H9 (cell line): ENCODE data around the gene TMEM151B. TPM values are rescaled to one million over a fixed set of nuclear protein-coding genes. Genes with fewer than 3 reads are reported as not detected.

Experiments used
- DNase-seq: peaks from one replicate; pipeline ENCODE4 v3.0.0-alpha.2; 2017
- H2AFZ ChIP-seq: one replicate; pipeline ENCODE4 v1.6.1; 2013; ENCODE audit warnings: mild to moderate bottlenecking, low read length, control low read depth, moderate library complexity
- H2AK5ac ChIP-seq: 2 replicates; pipeline ENCODE4 v1.6.1; 2013; ENCODE audit warnings: low read length, control low read depth, mixed read lengths; ENCODE audit not compliant: insufficient read length
- H2BK120ac ChIP-seq: one replicate; pipeline ENCODE4 v1.6.1; 2013; ENCODE audit warnings: low read depth, mild to moderate bottlenecking, low read length, control low read depth, inconsistent platforms; ENCODE audit not compliant: poor library complexity, severe bottlenecking
- H2BK12ac ChIP-seq: 2 replicates; pipeline ENCODE4 v1.6.1; 2013; ENCODE audit warnings: low read length, control low read depth, mixed read lengths, low read depth; ENCODE audit not compliant: insufficient read length
- H2BK15ac ChIP-seq: 2 replicates; pipeline ENCODE4 v1.6.1; 2013; ENCODE audit warnings: low read depth, low read length, control low read depth
- H2BK20ac ChIP-seq: one replicate; pipeline ENCODE4 v1.6.1; 2013; ENCODE audit warnings: low read depth, mild to moderate bottlenecking, low read length, control low read depth, inconsistent platforms; ENCODE audit not compliant: poor library complexity, severe bottlenecking
- H2BK5ac ChIP-seq: 2 replicates; pipeline ENCODE4 v1.6.1; 2013; ENCODE audit warnings: low read length, control low read depth, mixed read lengths; ENCODE audit not compliant: insufficient read length
- H3K14ac ChIP-seq: 2 replicates; pipeline ENCODE4 v1.6.1; 2013; ENCODE audit warnings: low read length, control low read depth; ENCODE audit not compliant: insufficient read depth
- H3K18ac ChIP-seq: 2 replicates; pipeline ENCODE4 v1.6.1; 2013; ENCODE audit warnings: low read depth, mild to moderate bottlenecking, mixed read lengths, low read length, control low read depth; ENCODE audit not compliant: insufficient read length
- H3K23ac ChIP-seq: 2 replicates; pipeline ENCODE4 v1.6.1; 2013; ENCODE audit warnings: low read length, control low read depth, mixed read lengths, low read depth; ENCODE audit not compliant: insufficient read length
- H3K23me2 ChIP-seq: 2 replicates; pipeline ENCODE4 v1.6.1; 2013; ENCODE audit warnings: low read depth, mild to moderate bottlenecking, mixed read lengths, low read length, control low read depth; ENCODE audit not compliant: insufficient read length, poor library complexity, severe bottlenecking
- H3K27ac ChIP-seq: 2 replicates; pipeline ENCODE4 v1.5.1; 2013; ENCODE audit warnings: low read length, control low read depth, mixed read lengths, low read depth; ENCODE audit not compliant: insufficient read length
- H3K27me3 ChIP-seq: 2 replicates; pipeline ENCODE4 v1.6.1; 2013; ENCODE audit warnings: low read length, control low read depth, inconsistent platforms; ENCODE audit not compliant: insufficient read depth
- H3K4ac ChIP-seq: 2 replicates; pipeline ENCODE4 v1.6.1; 2013; ENCODE audit warnings: low read depth, mild to moderate bottlenecking, control low read depth, inconsistent platforms, low read length, moderate library complexity
- H3K4me1 ChIP-seq: 2 replicates; pipeline ENCODE4 v1.6.1; 2013; ENCODE audit warnings: low read length, control low read depth, inconsistent platforms; ENCODE audit not compliant: insufficient read depth
- H3K4me2 ChIP-seq: 2 replicates; pipeline ENCODE4 v1.6.1; 2013; ENCODE audit warnings: low read length, control low read depth, mixed read lengths; ENCODE audit not compliant: insufficient read length, insufficient read depth
- H3K56ac ChIP-seq: 2 replicates; pipeline ENCODE4 v1.6.1; 2013; ENCODE audit warnings: low read depth, mild to moderate bottlenecking, mixed read lengths, low read length, control low read depth; ENCODE audit not compliant: insufficient read length
- H3K79me1 ChIP-seq: 2 replicates; pipeline ENCODE4 v1.6.1; 2013; ENCODE audit warnings: low read depth, mild to moderate bottlenecking, moderate library complexity, low read length, control low read depth, inconsistent platforms; ENCODE audit not compliant: insufficient read depth, poor library complexity, severe bottlenecking
- H3K79me2 ChIP-seq: 2 replicates; pipeline ENCODE4 v1.6.1; 2013; ENCODE audit warnings: low read length, control low read depth, inconsistent platforms; ENCODE audit not compliant: insufficient read depth
- H3K9ac ChIP-seq: 2 replicates; pipeline ENCODE4 v1.6.1; 2013; ENCODE audit warnings: low read length, control low read depth, mixed read lengths; ENCODE audit not compliant: insufficient read length; ENCODE audit errors: extremely low read depth
- H3K9me3 ChIP-seq: one replicate; pipeline ENCODE4 v1.6.1; 2013; ENCODE audit warnings: low read depth, low read length, inconsistent platforms; ENCODE audit not compliant: control insufficient read depth
- H3T11ph ChIP-seq: one replicate; pipeline ENCODE4 v1.6.1; 2013; ENCODE audit warnings: mild to moderate bottlenecking, low read length, control low read depth, inconsistent platforms
- H4K20me1 ChIP-seq: one replicate; pipeline ENCODE4 v1.6.1; 2013; ENCODE audit not compliant: control insufficient read depth, insufficient read length, insufficient read depth
- H4K5ac ChIP-seq: 2 replicates; pipeline ENCODE4 v1.6.1; 2013; ENCODE audit warnings: low read depth, mild to moderate bottlenecking, mixed read lengths, low read length, control low read depth; ENCODE audit not compliant: insufficient read length
- H4K8ac ChIP-seq: replicated peaks from 2 replicates; pipeline ENCODE4 v1.6.1; 2013; ENCODE audit warnings: low read length, control low read depth, mixed read lengths, low read depth; ENCODE audit not compliant: insufficient read length
- H4K91ac ChIP-seq: 2 replicates; pipeline ENCODE4 v1.6.1; 2013; ENCODE audit warnings: low read depth, mild to moderate bottlenecking, moderate library complexity, mixed read lengths, low read length, control low read depth; ENCODE audit not compliant: insufficient read length
- H3K27ac Mint-ChIP-seq, 3 experiments: 2 replicates in 2 of 3; 3 replicates in 1 of 3; pipeline ENCODE4 v1.8.0; 2020 to 2021; ENCODE audit warnings: mixed read lengths in 3 of 3, mild to moderate bottlenecking in 1 of 3, moderate library complexity in 1 of 3
- H3K27me3 Mint-ChIP-seq: 2 replicates; pipeline ENCODE4 v1.8.0; 2021; ENCODE audit warnings: low read depth, mild to moderate bottlenecking, moderate library complexity, mixed read lengths
- H3K36me3 Mint-ChIP-seq, 3 experiments: 2 replicates in 2 of 3; 3 replicates in 1 of 3; pipeline ENCODE4 v1.8.0; 2020 to 2021; ENCODE audit warnings: low read depth in 3 of 3, mixed read lengths in 3 of 3; ENCODE audit not compliant: insufficient read depth in 1 of 3
- H3K4me1 Mint-ChIP-seq, 2 experiments: 2 replicates each; pipeline ENCODE4 v1.8.0; 2020; ENCODE audit warnings: mixed read lengths in 2 of 2
- H3K4me3 Mint-ChIP-seq, 2 experiments: 2 replicates in 1 of 2; 3 replicates in 1 of 2; pipeline ENCODE4 v1.8.0; 2020 to 2021; ENCODE audit warnings: mild to moderate bottlenecking in 2 of 2, mixed read lengths in 2 of 2, moderate library complexity in 1 of 2
- H3K9me3 Mint-ChIP-seq, 2 experiments: 2 replicates in 1 of 2; 3 replicates in 1 of 2; pipeline ENCODE4 v1.8.0; 2020; ENCODE audit warnings: mild to moderate bottlenecking in 2 of 2, mixed read lengths in 2 of 2, moderate library complexity in 1 of 2
- WGBS: extraction: QIAGEN DNeasy Blood & Tissue Kit; methylation state at CpG from one replicate; pipeline ENCODE4 v1.1.7; 2013; ENCODE audit warnings: missing lambda C conversion rate, low lambda C conversion rate, mixed read lengths; ENCODE audit not compliant: insufficient read length; ENCODE audit errors: extremely low coverage; 5-methylcytosine and 5-hydroxymethylcytosine counted together
- total RNA-seq: library from RNA; stranded (reverse); gene quantifications from 2 replicates; pipeline ENCODE4 v1.2.1, GENCODE V29; 2021
- TF ChIP-seq, protein P1 (sequence below): fragments of 200-600 bp; sonication (generic); conservative IDR thresholded peaks from 3 replicates; pipeline ENCODE4 v1.8.0; 2021; ENCODE audit warnings: antibody characterized with exemption, mild to moderate bottlenecking

Gene TMEM151B
- total RNA-seq, 1 experiment from 2014 or later, result 2.4 TPM

DNA sequence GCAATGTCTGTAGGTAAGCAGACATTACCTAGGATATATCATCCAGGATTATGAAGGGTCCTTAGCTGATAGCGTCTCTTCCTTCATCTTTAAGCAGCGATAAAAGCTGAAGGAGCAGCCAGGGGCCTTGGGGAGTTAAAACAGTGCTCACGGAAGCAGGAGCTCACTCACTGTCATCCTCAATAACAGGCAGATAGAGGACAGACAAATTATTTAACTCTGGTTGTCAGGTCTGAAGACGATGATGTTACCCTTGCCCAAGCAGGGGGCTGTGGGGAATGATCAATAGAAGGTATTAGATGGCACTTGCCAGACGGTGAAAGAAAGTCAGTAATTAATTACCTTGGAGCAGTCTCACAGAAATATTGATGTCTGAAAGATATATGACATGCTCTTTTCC is 59.6 kb downstream of the TMEM151B start:
- no peak overlapping the region for H3K18ac ChIP-seq
- DNase-seq, result no peak
- H3K79me1 ChIP-seq, result no peaks in the 10 kb centered on the region
- H3K56ac ChIP-seq, result no peak overlapping the region
- no peak overlapping the region for H3K9ac ChIP-seq
- H2BK15ac ChIP-seq, result no peak overlapping the region
- no peaks in the 10 kb centered on the region for H4K20me1 ChIP-seq
- H2BK120ac ChIP-seq, result no peak overlapping the region
- no peak overlapping the region for H3K27ac ChIP-seq
- no peak overlapping the region for H2BK5ac ChIP-seq
- peaks cover 21 to 28% of the 10 kb centered on the region in 2 experiments for H3K4me1 Mint-ChIP-seq
- H3K9me3 ChIP-seq, result no peaks in the 10 kb centered on the region
- WGBS, result no CpG with 5 or more reads among the region's 5 CpGs
- no peak overlapping the region for H4K5ac ChIP-seq
- H2BK12ac ChIP-seq, result no peak overlapping the region
- TF ChIP-seq, protein P1, sequence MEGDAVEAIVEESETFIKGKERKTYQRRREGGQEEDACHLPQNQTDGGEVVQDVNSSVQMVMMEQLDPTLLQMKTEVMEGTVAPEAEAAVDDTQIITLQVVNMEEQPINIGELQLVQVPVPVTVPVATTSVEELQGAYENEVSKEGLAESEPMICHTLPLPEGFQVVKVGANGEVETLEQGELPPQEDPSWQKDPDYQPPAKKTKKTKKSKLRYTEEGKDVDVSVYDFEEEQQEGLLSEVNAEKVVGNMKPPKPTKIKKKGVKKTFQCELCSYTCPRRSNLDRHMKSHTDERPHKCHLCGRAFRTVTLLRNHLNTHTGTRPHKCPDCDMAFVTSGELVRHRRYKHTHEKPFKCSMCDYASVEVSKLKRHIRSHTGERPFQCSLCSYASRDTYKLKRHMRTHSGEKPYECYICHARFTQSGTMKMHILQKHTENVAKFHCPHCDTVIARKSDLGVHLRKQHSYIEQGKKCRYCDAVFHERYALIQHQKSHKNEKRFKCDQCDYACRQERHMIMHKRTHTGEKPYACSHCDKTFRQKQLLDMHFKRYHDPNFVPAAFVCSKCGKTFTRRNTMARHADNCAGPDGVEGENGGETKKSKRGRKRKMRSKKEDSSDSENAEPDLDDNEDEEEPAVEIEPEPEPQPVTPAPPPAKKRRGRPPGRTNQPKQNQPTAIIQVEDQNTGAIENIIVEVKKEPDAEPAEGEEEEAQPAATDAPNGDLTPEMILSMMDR, result no peak
- H3K4me2 ChIP-seq, result no peak overlapping the region
- H3K9me3 Mint-ChIP-seq, result no peaks in the 10 kb centered on the region; a peak in 2 of 5 replicates
- no peak overlapping the region for H3K27ac Mint-ChIP-seq
- no peaks in the 10 kb centered on the region for H3K36me3 Mint-ChIP-seq
- H3K14ac ChIP-seq, result no peak overlapping the region
- peaks cover 15% of the 10 kb centered on the region for H3K27me3 Mint-ChIP-seq
- no peak overlapping the region for H3T11ph ChIP-seq
- H3K27me3 ChIP-seq, result 0 out of 2 replicates have a peak, but pooled peaks cover 3% of the 10 kb centered on the region
- H3K79me2 ChIP-seq, result no peaks in the 10 kb centered on the region
- H3K4ac ChIP-seq, result no peak overlapping the region
- no peak overlapping the region for H4K91ac ChIP-seq
- H2AK5ac ChIP-seq, result no peak overlapping the region
- H2BK20ac ChIP-seq, result no peak overlapping the region
- H4K8ac ChIP-seq, result no peak overlapping the region
- no peak overlapping the region for H3K23ac ChIP-seq
- H3K4me3 Mint-ChIP-seq, result no peak overlapping the region
- H3K23me2 ChIP-seq, result peaks cover 2% of the 10 kb centered on the region
- H2AFZ ChIP-seq, result no peak overlapping the region
- no peaks in the 10 kb centered on the region; the same call in 1 of the 2 replicates for H3K4me1 ChIP-seq
